Sigmoid colon (tissue), 4 donors: Measurements from ENCODE around the gene DDX31.

Experiments
- CTCF ChIP-seq, 4 experiments: fragments of 450-650 bp in 3 of 4; fragments of 200-600 bp in 1 of 4; IDR thresholded peaks; one replicate each; pipeline ENCODE4 v1.5.1; 2016 to 2019; ENCODE audit warnings: antibody characterized with exemption in 4 of 4, mild to moderate bottlenecking in 3 of 4, moderate library complexity in 2 of 4
- POLR2AphosphoS5 ChIP-seq, 4 donors: sonication (generic); formaldehyde crosslinking; IDR thresholded peaks; one replicate each; pipeline ENCODE4 v1.6.1; 2017; ENCODE audit warnings: antibody characterized with exemption in 4 of 4

GRCh38 chr9:132631280-132631679 lies 38.5 kb downstream of the DDX31 start:
- no peak for TF ChIP-seq CTCF (IDR thresholded peaks at IDR 0.05)
- TF ChIP-seq POLR2AphosphoS5 (IDR thresholded peaks at IDR 0.05): no peak
